H1 (cell line): ENCODE data around the gene FADS2. TPM values are rescaled to one million over a fixed set of nuclear protein-coding genes. Genes with fewer than 3 reads are reported as not detected.

Source experiments
- CTCF ChIA-PET: fragments of 300-600 bp; sonication (Branson Sonifier 250); formaldehyde crosslinking; loops from one replicate; lab custom pipeline; 2021; ENCODE audit not compliant: partially characterized antibody; lab: Charles Lee
- POLR2A ChIA-PET: fragments of 300-600 bp; sonication (Branson Sonifier 250); formaldehyde crosslinking; loops from one replicate; lab custom pipeline; 2021; ENCODE audit warnings: inconsistent platforms; ENCODE audit not compliant: partially characterized antibody; lab: Charles Lee
- DNase-seq, 2 experiments: peaks; one replicate each; pipeline versions ENCODE4 v3.0.0 to v3.0.0-alpha.2; 2010 to 2022; ENCODE audit warnings: low spot score in 2 of 2, low read depth in 1 of 2, mixed read lengths in 1 of 2
- FAIRE-seq: peaks from 2 replicates; lab custom pipeline; 2011; peaks lifted over from hg19 to GRCh38; lab: Jason Lieb, UNC
- H2AFZ ChIP-seq: 2 replicates; pipeline ENCODE4 v1.8.1; 2012; ENCODE audit warnings: low read length, inconsistent platforms
- H2AK5ac ChIP-seq: 2 replicates; pipeline ENCODE4 v1.6.1; 2013; ENCODE audit warnings: low read depth, low read length
- H2BK120ac ChIP-seq: replicated peaks from 2 replicates; pipeline ENCODE3; 2013; ENCODE audit warnings: low read depth, low read length, inconsistent platforms
- H2BK12ac ChIP-seq: 2 replicates; pipeline ENCODE4 v1.6.1; 2013; ENCODE audit warnings: low read depth, low read length
- H2BK15ac ChIP-seq: 2 replicates; pipeline ENCODE4 v1.6.1; 2013; ENCODE audit warnings: low read length
- H2BK20ac ChIP-seq: 2 replicates; pipeline ENCODE4 v1.6.1; 2013; ENCODE audit warnings: low read length
- H2BK5ac ChIP-seq: 2 replicates; pipeline ENCODE4 v1.6.1; 2013; ENCODE audit warnings: low read depth, low read length
- H3K14ac ChIP-seq: 2 replicates; pipeline ENCODE4 v1.6.1; 2013; ENCODE audit warnings: inconsistent platforms; ENCODE audit not compliant: insufficient read length
- H3K18ac ChIP-seq: 2 replicates; pipeline ENCODE4 v1.6.1; 2013; ENCODE audit warnings: low read length; ENCODE audit errors: extremely low read depth
- H3K23ac ChIP-seq: 2 replicates; pipeline ENCODE4 v1.6.1; 2013; ENCODE audit warnings: inconsistent platforms; ENCODE audit not compliant: insufficient read length
- H3K23me2 ChIP-seq: 2 replicates; pipeline ENCODE4 v1.6.1; 2013; ENCODE audit warnings: low read depth, low read length
- H3K27ac ChIP-seq: 2 replicates; pipeline ENCODE4 v1.6.1; 2011; ENCODE audit warnings: low read depth, low read length, inconsistent platforms
- H3K27me3 ChIP-seq, 4 experiments: replicated peaks in 1 of 4; 1 replicate in 1 of 4; 2 replicates in 3 of 4; pipeline versions ENCODE4 v1.6.1 to v1.8.1; 2011 to 2013; ENCODE audit warnings: low read length in 3 of 4, mild to moderate bottlenecking in 3 of 4, inconsistent platforms in 2 of 4, mixed read lengths in 2 of 4, moderate library complexity in 1 of 4; ENCODE audit not compliant: control insufficient read depth in 3 of 4, insufficient read depth in 3 of 4; ENCODE audit errors: extremely low read depth in 1 of 4
- H3K36me3 ChIP-seq, 4 experiments: 2 replicates each; pipeline versions ENCODE4 v1.6.1 to v1.8.1; 2011 to 2013; ENCODE audit warnings: mild to moderate bottlenecking in 4 of 4, low read length in 3 of 4, moderate library complexity in 2 of 4, control low read depth in 1 of 4, inconsistent platforms in 1 of 4; ENCODE audit not compliant: insufficient read depth in 4 of 4, control insufficient read depth in 2 of 4
- H3K4ac ChIP-seq: replicated peaks from 2 replicates; pipeline ENCODE3; 2013; ENCODE audit warnings: low read length, low read depth, mixed read lengths, inconsistent platforms; ENCODE audit not compliant: insufficient read length
- H3K4me1 ChIP-seq, 4 experiments: replicated peaks in 1 of 4; 1 replicate in 1 of 4; 2 replicates in 3 of 4; pipeline versions ENCODE4 v1.6.1 to v1.8.1; 2011 to 2013; ENCODE audit warnings: low read length in 3 of 4, inconsistent platforms in 2 of 4, mixed read lengths in 1 of 4; ENCODE audit not compliant: insufficient read depth in 4 of 4, control insufficient read depth in 3 of 4
- H3K4me2 ChIP-seq, 2 experiments: 2 replicates each; pipeline versions ENCODE4 v1.6.1 to v1.8.1; 2011 to 2013; ENCODE audit warnings: low read depth in 2 of 2, low read length in 2 of 2, control low read depth in 1 of 2, inconsistent platforms in 1 of 2, mild to moderate bottlenecking in 1 of 2; ENCODE audit not compliant: insufficient read depth in 1 of 2
- H3K4me3 ChIP-seq, 4 experiments: fragments of 200-600, 300-600 bp in 1 of 4; sonication (generic), shearing (Covaris generic), sonication (Bioruptor Twin) in 1 of 4; 2 replicates each; pipeline versions ENCODE4 v1.5.1 to v1.8.1; 2011 to 2016; ENCODE audit warnings: low read length in 4 of 4, low read depth in 3 of 4, control low read depth in 2 of 4, inconsistent platforms in 2 of 4, mild to moderate bottlenecking in 2 of 4, mixed read lengths in 1 of 4, moderate library complexity in 1 of 4; ENCODE audit not compliant: insufficient read depth in 2 of 4; ENCODE audit errors: extremely low read depth in 1 of 4
- H3K56ac ChIP-seq: replicated peaks from 2 replicates; pipeline ENCODE3; 2013; ENCODE audit warnings: low read depth, mild to moderate bottlenecking, mixed read lengths, low read length, inconsistent platforms; ENCODE audit not compliant: insufficient read length
- H3K79me1 ChIP-seq: 2 replicates; pipeline ENCODE4 v1.6.1; 2013; ENCODE audit warnings: low read depth, low read length, control low read depth
- H3K79me2 ChIP-seq, 2 experiments: 2 replicates each; pipeline versions ENCODE4 v1.6.1 to v1.8.1; 2012 to 2013; ENCODE audit warnings: low read length in 2 of 2, mild to moderate bottlenecking in 2 of 2, inconsistent platforms in 1 of 2; ENCODE audit not compliant: insufficient read depth in 2 of 2, control insufficient read depth in 1 of 2
- H3K9ac ChIP-seq, 4 experiments: replicated peaks in 1 of 4; 1 replicate in 1 of 4; 2 replicates in 3 of 4; pipeline versions ENCODE4 v1.6.1 to v1.8.1; 2011 to 2013; ENCODE audit warnings: low read depth in 3 of 4, low read length in 3 of 4, control low read depth in 2 of 4, mild to moderate bottlenecking in 2 of 4, moderate library complexity in 2 of 4, inconsistent platforms in 1 of 4; ENCODE audit errors: extremely low read depth in 1 of 4
- H3K9me3 ChIP-seq, 2 experiments: 2 replicates each; pipeline versions ENCODE4 v1.6.1 to v1.8.1; 2012 to 2013; ENCODE audit warnings: mild to moderate bottlenecking in 2 of 2, moderate library complexity in 2 of 2, control low read depth in 1 of 2, inconsistent platforms in 1 of 2, low read depth in 1 of 2, low read length in 1 of 2, mixed read lengths in 1 of 2; ENCODE audit not compliant: insufficient read depth in 2 of 2
- H4K20me1 ChIP-seq, 2 experiments: replicated peaks in 1 of 2; 2 replicates each; pipeline versions ENCODE3 to v1.8.1; 2011 to 2013; ENCODE audit warnings: inconsistent platforms in 2 of 2, low read length in 2 of 2, mild to moderate bottlenecking in 1 of 2; ENCODE audit not compliant: insufficient read depth in 2 of 2, control insufficient read depth in 1 of 2
- H4K5ac ChIP-seq: 2 replicates; pipeline ENCODE4 v1.6.1; 2013; ENCODE audit warnings: low read length, low read depth, mixed read lengths, inconsistent platforms; ENCODE audit not compliant: insufficient read length
- H4K8ac ChIP-seq: 2 replicates; pipeline ENCODE4 v1.8.0; 2013; ENCODE audit warnings: mild to moderate bottlenecking, moderate library complexity, low read length, inconsistent platforms; ENCODE audit not compliant: insufficient read depth; ENCODE audit errors: extremely low read depth
- H4K91ac ChIP-seq: replicated peaks from 2 replicates; pipeline ENCODE3; 2013; ENCODE audit warnings: low read length, mixed read lengths, inconsistent platforms; ENCODE audit not compliant: insufficient read length
- CHD1 ChIP-seq: IDR thresholded peaks from 2 replicates; pipeline ENCODE4 v1.6.1; 2012; ENCODE audit warnings: low read depth, low read length, improper control_type of control experiment
- CREB1 ChIP-seq: IDR thresholded peaks from 2 replicates; pipeline ENCODE4 v1.6.1; 2012; ENCODE audit warnings: inconsistent platforms
- HDAC2 ChIP-seq, 2 experiments: fragments of 300-600 bp in 1 of 2; sonication (generic) in 1 of 2; IDR thresholded peaks; 2 replicates each; pipeline ENCODE4 v1.6.1; 2011 to 2012; ENCODE audit warnings: low read depth in 2 of 2, low read length in 2 of 2, mild to moderate bottlenecking in 2 of 2, moderate library complexity in 2 of 2, borderline replicate concordance in 1 of 2, inconsistent platforms in 1 of 2
- POLR2A ChIP-seq, 2 experiments: IDR thresholded peaks; 1 replicate in 1 of 2; 2 replicates in 1 of 2; pipeline ENCODE4 v1.6.1; 2011; ENCODE audit warnings: low read depth in 2 of 2, low read length in 2 of 2, mild to moderate bottlenecking in 2 of 2; ENCODE audit errors: control extremely low read depth in 1 of 2
- POLR2AphosphoS5 ChIP-seq: IDR thresholded peaks from 2 replicates; pipeline ENCODE4 v1.6.1; 2011; ENCODE audit warnings: low read depth, low read length
- RBBP5 ChIP-seq: IDR thresholded peaks from 2 replicates; pipeline ENCODE4 v1.7.1; 2012; ENCODE audit warnings: low read depth, mild to moderate bottlenecking, inconsistent platforms, low read length, moderate library complexity, borderline replicate concordance
- SAP30 ChIP-seq: fragments of 300-600 bp; sonication (generic); IDR thresholded peaks from 2 replicates; pipeline ENCODE4 v1.7.1; 2012; ENCODE audit warnings: low read length, moderate library complexity, mild to moderate bottlenecking, inconsistent platforms; ENCODE audit not compliant: insufficient read depth, insufficient replicate concordance
- TAF1 ChIP-seq: IDR thresholded peaks from 2 replicates; pipeline ENCODE4 v1.6.1; 2011; ENCODE audit warnings: mild to moderate bottlenecking, low read depth, low read length
- TBP ChIP-seq: IDR thresholded peaks from 2 replicates; pipeline ENCODE4 v1.6.1; 2011; ENCODE audit warnings: low read depth, low read length, improper control_type of control experiment
- TEAD4 ChIP-seq: IDR thresholded peaks from 2 replicates; pipeline ENCODE4 v1.6.1; 2012; ENCODE audit warnings: low read depth, low read length, inconsistent platforms, mixed read lengths
- WGBS, 2 experiments: shearing (Covaris generic) in 1 of 2; methylation state at CpG; one replicate each; pipeline versions ENCODE4 v1.1.6 to v1.1.7; 2013 to 2015; ENCODE audit warnings: low lambda C conversion rate in 2 of 2, mixed read lengths in 2 of 2, inconsistent platforms in 1 of 2, low coverage in 1 of 2, missing lambda C conversion rate in 1 of 2; ENCODE audit not compliant: insufficient replicate concordance in 2 of 2, insufficient coverage in 1 of 2, insufficient read length in 1 of 2; ENCODE audit errors: extremely low coverage in 1 of 2, missing lambda C conversion rate in 1 of 2; 5-methylcytosine and 5-hydroxymethylcytosine counted together
- polyA plus RNA-seq, 7 experiments: library from polyadenylated mRNA; depleted of rRNA in 3 of 7; stranded (reverse) in 5 of 7; unstranded in 2 of 7; fragments of >200 nt in 5 of 7; fragments of 200-250 nt in 2 of 7; gene quantifications; 1 replicate in 5 of 7; 2 replicates in 1 of 7; 4 replicates in 1 of 7; pipeline versions ENCODE4 v1.2.1 to v1.2.3, GENCODE V29; 2011 to 2013; ENCODE audit warnings: missing spikeins in 2 of 7, mixed read lengths in 2 of 7
- total RNA-seq: library from RNA; stranded (reverse); fragmentation: NEBNext Ultra II Directional; extraction: Animal tissue kit (Norgen Biotek cat#: 25700); gene quantifications from 2 replicates; pipeline ENCODE4 v1.2.1, GENCODE V29; 2021

FADS2 gene
- total and polyA plus RNA-seq, 2 of the 8 experiments (the other 6 are each of a cell fraction or from before 2014, with no cell fraction given), result 499 to 701 TPM

- Histone ChIP-seq H4K20me1 (peaks cover 0 to under 1% of the 10 kb centered on the region in 2 experiments), H3K4me1 (peaks cover 2 to 9% (median 5%) of the 10 kb centered on the region in 4 experiments; a peak in 5 of 7 replicates), H2BK15ac (no peak overlapping the region), H2BK12ac (peak overlapping the region; percentile 79; the same call in 1 of the 2 replicates), H4K91ac (peak overlapping the region; percentile 97), H3K79me2 (peaks cover 0 to 41% of the 10 kb centered on the region in 2 experiments; a peak in 2 of 4 replicates), H2BK5ac (peak overlapping the region; percentile 94), H3K18ac (peak overlapping the region; percentile 93), H3K4me2 (peak overlapping the region; percentile 81 to 87), H3K56ac (peak overlapping the region; percentile 98), H3K14ac (peak overlapping the region; percentile 1), H3K27ac (peak overlapping the region; percentile 85), H3K4me3 (peak overlapping the region; percentile 74 to 92 (median 76)), H3K23me2 (peaks cover 7% of the 10 kb centered on the region; the same call in 1 of the 2 replicates), H3K36me3 (peaks cover 10 to 30% (median 21%) of the 10 kb centered on the region in 4 experiments), H3K4ac (peak overlapping the region; percentile 90), H3K27me3 (no peaks in the 10 kb centered on the region), H3K9me3 (peaks cover 0 to 2% of the 10 kb centered on the region in 2 experiments; a peak in 1 of 4 replicates), H4K5ac (peak overlapping the region; percentile 98), H3K79me1 (peaks cover 6% of the 10 kb centered on the region; the same call in 1 of the 2 replicates), H3K23ac (no peak overlapping the region), H2BK120ac (peak overlapping the region; percentile 86), H2BK20ac (no peak overlapping the region), H2AK5ac (peak overlapping the region; percentile 97; the same call in 1 of the 2 replicates), H2AFZ (no peak overlapping the region), H3K9ac (peak overlapping the region; percentile 72 to 98 (median 90)), H4K8ac (peak overlapping the region; percentile 96)
- ChIA-PET CTCF (interaction anchor here (0.6 to 10.2 kb wide), 16 partner anchors 8 to 266 kb away, joined by 3 to 118 read pairs (median 5); partner anchors contain the start of genes FADS2 and FEN1), POLR2A (interaction anchor here (0.7 to 16.2 kb wide), 20 partner anchors 12 to 265 kb away, joined by 3 to 354 read pairs (median 4); partner anchors contain the start of genes FADS2, FEN1 and TMEM258)
- FAIRE-seq (no peak), DNase-seq (peak in 1 of 2 experiments; percentile 85)
- WGBS, 2 experiments, result 1% methylated on average over 67 of the region's 69 CpGs; no CpG with 5 or more reads in 1 of the 2 experiments
- peak; percentile 69 for TF ChIP-seq POLR2AphosphoS5
- TF ChIP-seq SAP30, result peak; percentile 41
- TF ChIP-seq TAF1, result peak; percentile 53; the same call in 1 of the 2 replicates
- peak; percentile 41 for TF ChIP-seq CREB1
- TF ChIP-seq RBBP5, result peak; percentile 19; the same call in 1 of the 2 replicates
- TF ChIP-seq HDAC2 (IDR thresholded peaks at IDR 0.05; ENCODE audit: borderline replicate concordance in 1 of 2, low read depth in 2 of 2, low read length in 2 of 2), result peak; percentile 61 to 69; a peak in 2 of 4 replicates
- TF ChIP-seq POLR2A (IDR thresholded peaks at IDR 0.05; ENCODE audit: control extremely low read depth in 1 of 2, low read depth in 2 of 2, low read length in 2 of 2), result peak; percentile 48 to 98
- 0 out of 2 replicates have a peak, but pooled peaks have one; percentile 14 for TF ChIP-seq TEAD4
- TF ChIP-seq CHD1, result no peak
- TF ChIP-seq TBP, result peak; percentile 44; the same call in 1 of the 2 replicates
These were observed 12.0 kb upstream of the FADS2 start for GRCh38 chr11:61815790-61816735.
